GM21447 (cell line): ENCODE data around the gene LRP1.
A peak's percentile ranks its signal among the peaks of the same experiment; 100 is the strongest.

Experiments
- ATAC-seq: cut with Tn5 transposase; IDR thresholded peaks from one replicate; pipeline ENCODE4 v1.9.1; 2021; ENCODE audit not compliant: unreplicated experiment

The LRP1 gene

DNA sequence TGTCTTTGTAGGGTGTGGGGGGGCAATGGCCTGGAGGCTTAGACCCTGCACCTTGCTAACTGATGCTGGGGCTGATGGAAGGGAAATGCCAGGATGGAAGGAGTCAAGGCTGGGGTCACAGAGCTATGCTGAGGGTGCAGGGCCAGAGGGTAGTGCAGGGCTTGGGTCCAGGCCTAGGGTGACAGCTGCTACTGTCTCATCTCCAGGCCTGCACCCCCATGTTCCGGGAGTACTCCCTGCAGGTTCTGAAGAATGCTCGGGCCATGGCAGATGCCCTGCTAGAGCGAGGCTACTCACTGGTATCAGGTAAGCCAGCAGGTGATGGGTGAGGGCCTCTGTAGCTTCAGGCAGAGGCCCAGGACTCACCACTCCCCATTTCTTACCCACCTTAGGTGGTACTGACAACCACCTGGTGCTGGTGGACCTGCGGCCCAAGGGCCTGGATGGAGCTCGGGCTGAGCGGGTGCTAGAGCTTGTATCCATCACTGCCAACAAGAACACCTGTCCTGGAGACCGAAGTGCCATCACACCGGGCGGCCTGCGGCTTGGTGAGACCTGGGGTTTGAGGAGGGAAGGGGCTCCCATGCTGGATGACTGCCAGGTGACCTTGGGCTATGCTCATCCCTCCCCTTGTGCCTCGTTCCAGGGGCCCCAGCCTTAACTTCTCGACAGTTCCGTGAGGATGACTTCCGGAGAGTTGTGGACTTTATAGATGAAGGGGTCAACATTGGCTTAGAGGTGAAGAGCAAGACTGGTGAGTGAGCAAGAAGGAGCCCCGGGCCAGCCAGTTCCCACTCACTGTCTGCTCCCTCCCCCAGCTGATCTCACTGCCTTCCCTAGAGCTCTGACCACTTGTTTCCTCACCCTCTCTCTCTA lies 105.3 kb downstream of the LRP1 start:
- no peak for ATAC-seq

DNA sequence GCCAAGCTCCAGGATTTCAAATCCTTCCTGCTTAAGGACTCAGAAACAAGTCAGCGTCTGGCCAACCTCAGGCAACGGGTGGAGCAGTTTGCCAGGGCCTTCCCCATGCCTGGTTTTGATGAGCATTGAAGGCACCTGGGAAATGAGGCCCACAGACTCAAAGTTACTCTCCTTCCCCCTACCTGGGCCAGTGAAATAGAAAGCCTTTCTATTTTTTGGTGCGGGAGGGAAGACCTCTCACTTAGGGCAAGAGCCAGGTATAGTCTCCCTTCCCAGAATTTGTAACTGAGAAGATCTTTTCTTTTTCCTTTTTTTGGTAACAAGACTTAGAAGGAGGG lies 105.9 kb downstream of the LRP1 start:
- ATAC-seq, result no peak

DNA sequence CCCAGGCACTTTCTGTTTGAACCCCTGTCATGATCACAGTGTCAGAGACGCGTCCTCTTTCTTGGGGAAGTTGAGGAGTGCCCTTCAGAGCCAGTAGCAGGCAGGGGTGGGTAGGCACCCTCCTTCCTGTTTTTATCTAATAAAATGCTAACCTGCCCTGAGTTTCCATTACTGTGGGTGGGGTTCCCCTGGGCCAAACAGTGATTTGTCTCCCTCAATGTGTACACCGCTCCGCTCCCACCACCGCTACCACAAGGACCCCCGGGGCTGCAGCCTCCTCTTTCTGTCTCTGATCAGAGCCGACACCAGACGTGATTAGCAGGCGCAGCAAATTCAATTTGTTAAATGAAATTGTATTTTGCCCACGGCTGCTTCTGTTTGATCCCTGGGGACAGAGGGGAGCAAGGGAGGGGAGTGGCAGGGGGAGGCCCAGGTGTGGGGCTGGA lies 106.3 kb downstream of the LRP1 start:
- no peak for ATAC-seq

DNA sequence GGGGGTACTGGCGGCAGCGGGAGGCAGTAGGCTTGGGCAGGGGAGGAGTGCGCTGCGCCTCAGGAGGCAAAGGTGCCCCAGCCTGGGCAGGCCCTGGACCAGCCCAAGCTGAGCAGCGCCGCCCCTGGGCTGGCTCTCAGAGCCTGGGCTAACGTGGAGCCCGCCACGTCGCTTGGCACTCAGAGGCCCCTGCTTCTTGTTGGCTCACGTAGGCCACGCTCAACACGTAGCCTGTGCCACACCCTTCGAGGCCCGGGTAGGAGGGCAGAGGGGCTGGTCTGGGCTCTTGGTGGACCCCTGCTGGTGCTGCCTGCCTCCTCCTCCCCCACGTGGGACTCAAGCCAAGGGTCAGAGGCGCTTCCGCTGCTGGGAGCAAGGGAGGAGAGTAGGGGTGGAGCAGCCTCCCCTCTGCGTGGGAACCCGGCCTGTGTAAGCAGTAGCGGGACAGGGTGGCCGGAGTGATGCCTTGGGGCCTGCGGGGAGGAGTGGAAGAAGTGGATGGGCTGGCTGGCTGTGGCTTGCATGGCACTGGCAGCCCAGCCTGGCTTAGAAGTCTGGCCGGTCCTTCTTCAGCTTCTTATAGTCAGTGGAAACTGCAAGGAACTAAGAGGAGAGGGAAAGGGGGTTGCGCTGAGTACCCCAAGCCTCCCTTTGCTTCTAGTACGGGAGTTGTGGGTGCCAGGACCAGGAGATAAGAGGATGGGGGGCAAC lies 106.9 kb downstream of the LRP1 start:
- ATAC-seq, result no peak

DNA sequence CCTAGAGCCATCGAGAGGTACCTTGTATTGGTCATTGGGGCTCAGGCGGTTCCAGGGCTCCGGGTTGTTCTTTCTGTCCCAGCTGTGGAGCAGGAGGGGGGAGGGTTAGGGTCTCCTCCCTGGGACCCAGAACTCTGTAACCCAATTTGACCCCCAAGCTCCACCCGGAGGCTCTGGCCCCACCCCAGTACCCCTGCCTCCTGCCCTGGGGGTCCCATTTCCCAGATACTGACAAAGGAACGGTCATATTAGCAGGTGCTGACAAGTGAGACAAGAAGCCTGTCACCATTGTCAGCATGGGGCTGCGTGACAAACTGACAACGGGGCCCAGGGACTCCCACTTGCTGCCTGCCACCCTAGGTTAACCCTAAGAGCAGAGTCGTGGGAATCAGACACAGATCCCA lies 107.4 kb downstream of the LRP1 start:
- no peak for ATAC-seq

DNA sequence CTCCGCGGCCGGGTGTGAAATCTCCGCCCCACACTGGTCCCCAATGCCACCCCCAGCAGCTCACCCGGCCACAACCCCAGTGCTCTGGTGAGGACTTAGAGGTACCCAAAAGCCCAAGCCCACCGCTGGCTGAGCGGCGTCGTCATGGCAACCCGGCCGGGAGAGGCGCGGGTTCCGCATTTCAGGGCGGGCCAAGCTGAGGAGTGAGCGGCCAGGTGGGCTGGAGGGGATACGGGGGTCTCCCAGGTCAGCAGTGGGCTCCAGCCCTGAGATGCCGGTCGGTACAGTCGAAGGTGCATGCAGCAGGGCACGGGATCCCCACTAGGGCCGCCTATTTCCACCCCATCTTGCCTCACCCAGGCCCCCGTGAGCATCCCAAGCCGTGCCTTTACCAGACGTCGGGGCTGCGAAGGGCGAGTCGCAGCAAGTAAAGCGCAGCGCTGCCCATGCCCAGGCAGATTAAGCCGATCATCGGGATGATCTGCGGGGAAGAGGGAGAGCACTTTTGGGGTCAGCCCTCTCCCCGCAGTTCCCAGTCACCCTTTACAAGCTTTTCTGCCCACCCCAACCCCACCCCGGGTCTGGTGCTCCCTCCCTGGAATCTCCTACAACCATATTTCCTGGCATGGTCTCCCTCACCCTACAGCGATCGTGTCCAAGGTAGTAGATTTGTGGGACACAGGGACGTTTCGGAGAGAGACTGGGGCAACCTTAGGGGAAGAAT lies 108.1 kb downstream of the LRP1 start:
- no peak for ATAC-seq

DNA sequence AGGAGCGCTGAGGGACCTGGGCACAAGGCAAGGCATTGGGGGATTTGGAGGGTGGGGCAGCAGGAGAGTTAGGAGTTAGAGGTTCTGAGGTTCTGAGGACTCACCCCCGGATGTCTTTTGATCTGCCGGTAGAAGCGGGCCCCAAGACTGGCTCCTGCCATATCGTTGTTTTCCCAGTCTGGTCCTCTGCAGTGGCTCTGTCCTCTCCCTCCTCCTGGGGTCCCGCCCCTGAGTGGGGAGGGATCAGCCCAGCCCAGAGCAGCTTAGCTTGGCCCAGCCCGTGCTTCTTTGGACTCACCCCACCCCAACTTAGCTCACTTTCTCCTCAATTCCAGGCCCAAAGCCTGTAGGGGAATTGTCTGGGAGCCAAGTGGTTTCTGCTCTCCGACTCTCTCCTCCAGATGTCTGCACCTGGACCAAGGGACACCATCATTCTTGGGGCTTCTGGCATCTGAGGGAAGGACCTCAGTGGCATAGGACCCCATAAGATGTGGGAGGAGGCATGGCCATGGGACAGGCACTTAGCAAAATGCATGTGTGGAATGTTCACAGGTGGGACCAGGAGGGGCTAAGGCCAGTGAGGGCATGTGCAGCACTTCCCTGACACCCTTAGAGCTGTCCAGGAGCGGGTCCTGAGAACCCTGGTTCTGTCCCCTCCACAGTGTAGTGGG lies 108.8 kb downstream of the LRP1 start:
- no peak for ATAC-seq

DNA sequence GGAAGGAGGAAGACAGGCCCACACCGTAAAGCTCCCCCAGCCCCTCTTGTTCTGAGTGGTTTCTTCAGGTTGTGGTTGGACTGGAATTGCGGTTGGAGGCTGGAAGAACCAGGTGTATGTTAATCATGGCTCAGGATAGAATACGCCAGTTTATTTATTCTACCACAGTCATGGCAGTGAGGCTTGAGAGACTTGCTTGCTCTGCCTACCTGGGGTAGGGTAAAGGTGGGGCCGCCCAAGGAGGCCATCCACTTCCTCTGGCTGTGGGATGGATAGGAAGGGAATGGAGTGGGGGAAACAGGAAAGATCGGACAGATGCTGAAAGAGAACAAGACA lies 109.3 kb downstream of the LRP1 start:
- no peak for ATAC-seq

DNA sequence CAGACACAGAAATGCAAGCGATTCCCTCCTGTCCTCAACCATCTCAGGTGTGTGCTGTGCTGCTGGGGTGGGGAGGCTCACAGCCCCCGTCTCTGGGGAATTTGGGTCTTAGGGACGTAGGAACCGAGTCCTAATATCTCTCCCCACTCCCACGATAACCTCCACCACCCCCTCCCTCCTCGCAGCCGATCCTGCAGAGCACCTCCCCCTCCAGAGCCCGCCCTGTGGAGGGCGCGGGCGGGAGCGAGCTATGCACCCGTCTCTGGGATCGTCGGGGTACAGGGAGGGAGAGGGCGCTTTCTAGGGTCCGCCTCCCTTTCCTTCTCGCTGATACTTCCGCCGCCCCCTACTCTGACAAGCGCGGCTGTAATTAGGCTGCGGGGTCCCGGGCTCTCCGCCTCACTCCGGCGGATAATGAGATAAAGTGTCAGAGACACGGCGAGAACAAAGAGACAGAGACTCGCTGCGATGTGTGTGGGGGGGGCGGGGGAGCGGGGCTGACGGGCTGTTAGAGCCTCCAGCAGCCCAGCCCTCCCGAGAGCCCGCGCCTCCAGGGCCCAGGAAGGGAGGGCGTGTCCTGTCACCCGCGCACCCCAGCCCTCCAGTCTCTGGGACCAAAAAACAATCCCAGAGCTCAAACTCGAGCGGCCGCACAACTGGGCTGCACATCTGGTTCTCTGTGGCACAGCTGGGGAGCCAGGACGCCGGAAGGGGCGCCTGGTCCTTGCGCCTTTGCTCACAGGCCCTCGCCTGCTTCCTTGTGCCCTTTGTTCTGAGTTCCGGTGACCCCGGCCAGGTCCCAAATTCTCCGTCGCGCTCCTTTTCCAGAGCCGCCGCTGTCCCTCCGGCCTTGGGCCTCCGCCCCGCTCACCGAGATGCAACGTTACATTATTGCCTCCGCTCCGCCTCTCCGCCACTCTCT lies 109.9 kb downstream of the LRP1 start:
- ATAC-seq, result no peak

DNA sequence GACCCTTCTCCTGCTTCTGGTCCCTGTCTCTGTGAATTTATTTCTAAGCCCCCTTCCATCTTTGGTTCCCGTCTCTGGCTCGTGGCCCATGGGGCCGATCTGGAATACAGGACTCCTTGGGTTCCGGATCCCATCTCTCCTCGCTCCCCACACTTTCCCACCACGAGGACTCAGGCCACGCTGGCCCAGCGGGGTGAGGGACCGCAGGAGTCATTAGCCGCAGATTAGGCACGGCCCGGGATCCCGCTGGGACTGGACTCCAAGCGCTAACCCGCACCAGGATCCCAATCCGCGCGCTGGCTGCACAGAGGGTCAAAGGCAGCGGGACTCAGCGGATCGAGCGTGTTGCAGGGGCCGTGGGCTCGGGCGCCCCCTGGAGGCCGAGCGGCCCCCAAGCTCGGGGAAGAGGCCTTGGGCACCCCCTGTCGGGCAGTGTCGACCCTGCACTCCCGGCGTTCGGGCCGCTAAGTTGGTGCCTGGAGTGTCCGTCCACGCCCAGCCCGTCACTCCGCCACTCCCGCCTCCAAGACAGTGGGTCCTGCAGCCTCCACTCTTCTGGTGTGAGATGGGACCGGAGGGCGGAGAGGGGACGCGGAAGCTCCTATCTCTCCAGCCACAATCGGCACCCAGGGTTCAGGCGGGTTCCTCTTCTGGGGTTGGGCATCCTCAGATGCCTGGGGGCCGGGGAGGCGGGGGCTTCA lies 110.7 kb downstream of the LRP1 start:
- peak; percentile 45 for ATAC-seq

DNA sequence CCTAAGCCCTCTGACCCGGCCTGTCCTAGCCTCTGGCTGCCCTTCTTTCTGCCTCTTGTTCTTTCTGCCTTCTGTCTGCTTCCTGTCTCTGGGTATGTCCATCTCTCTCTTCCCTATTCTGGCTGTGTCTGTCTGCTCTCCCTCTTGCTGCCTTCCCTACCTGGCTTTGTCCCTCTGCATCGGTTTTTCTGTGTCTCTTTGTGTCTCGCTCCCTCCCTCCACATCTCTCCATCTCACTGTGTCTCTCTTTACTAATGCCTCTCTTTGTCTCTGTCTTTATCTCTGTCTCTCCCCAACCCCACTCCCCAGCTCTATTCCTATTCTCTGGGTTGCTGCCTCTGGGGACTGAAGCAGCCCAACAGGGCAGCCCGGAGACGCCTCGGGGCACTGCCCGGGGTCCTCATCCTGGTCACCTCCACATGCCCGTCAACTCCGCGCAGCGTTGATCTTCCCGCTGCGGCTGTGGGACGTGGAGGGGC lies 111.3 kb downstream of the LRP1 start:
- no peak for ATAC-seq

DNA sequence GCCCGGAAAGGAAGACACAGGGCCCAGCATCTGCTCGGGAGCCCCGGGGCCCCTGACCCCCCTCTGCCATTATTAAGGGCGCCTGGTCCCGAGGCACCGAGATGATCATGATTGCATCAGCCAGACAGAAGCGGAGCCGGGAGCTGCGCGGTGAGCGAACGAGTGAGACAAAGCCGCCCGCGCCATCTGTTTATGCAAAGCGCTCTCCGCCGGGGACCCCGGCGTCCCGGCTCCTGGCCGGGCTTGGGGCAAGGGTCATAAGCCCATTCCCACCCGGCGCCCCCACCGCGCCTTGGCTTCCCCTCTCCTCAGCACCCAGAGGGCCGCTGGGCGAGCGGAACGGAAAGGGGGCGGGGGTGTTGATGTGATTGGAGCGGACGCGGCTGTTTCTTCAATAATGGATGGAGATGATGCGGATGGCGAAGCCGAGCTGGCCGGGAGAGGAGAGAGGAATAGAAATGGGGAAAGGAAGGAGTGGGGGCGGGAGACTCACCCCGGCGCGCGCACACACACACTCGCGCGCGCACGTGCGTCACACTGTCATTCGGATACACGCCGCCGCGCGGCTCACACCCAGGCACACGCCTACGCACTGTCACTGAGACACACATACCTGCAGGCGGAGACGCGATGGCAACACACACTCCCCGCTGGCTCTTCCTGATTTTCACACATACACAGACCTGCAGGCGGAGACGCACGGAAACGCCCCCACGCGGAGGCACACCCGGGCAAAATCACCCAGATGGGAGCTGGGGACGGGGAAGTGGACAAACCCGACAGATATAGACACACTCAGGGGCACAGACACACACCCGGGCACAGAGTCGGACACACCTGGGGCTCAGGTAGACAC lies 112.0 kb downstream of the LRP1 start:
- ATAC-seq, result no peak

DNA sequence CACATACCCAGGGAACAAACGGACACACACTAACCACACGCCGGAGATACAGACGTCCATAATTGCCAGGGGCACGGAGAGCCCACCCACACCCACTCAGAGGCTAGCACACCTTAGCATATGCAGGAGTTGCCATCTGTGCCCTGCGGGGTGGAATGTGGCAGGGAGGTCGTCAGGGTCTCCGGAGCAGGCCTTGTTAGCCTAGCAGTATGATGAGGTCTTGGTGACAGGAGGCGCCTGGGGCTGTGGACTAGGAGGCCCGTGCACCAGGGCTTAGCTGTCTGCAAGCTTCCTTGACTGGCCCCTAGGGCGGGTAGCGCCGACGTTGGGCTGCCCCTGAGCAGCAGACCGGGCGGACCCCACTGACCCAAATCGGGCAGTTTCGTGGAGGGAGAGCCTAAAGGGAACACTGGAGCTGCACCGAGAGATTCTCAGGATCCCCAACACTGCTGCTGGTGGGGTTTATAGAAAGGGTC lies 112.7 kb downstream of the LRP1 start:
- no peak for ATAC-seq

DNA sequence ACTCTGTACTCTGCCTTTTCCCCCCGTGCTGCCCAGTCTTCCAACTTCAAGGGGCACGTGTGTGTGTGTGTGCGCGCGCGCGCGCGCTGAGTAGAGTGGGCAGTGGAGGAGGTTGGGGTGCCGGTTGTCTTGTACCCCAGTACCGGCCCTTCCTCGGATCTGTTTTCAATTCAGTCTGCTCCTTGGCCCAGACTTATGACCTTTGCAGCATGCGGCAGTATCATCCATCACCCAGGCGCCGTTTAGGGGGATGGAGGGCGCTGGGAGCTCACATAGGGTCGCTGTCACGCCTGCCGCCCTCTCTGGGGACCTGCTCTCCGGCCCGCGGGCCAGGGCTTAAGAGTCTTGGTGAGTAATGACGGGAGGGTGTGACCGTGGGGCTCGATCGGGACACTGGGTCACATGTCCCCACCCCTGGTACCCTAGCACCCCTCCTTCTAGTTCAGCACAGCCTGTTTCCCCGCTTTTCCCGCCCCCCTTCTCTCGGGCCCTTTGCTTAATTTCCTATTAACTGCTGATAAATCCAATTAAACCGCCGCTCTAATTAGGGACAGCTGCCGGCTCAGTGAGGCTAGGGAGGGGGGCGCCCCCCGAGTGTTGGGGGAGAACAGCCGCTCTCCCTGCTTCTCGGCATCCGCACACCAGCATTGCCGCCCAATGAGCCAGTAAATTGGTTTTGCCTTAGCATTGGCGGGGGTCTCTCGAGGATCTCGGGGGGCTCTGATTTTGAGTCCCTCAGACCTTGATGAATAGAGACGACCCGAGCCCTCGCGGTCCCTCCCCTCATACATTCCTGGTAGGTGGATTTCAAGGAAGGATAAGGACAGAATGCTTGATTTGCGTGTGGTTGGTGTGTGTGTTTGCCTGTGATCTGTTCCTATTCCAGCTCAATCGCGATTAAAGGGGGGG lies 113.4 kb downstream of the LRP1 start:
- no peak for ATAC-seq

DNA sequence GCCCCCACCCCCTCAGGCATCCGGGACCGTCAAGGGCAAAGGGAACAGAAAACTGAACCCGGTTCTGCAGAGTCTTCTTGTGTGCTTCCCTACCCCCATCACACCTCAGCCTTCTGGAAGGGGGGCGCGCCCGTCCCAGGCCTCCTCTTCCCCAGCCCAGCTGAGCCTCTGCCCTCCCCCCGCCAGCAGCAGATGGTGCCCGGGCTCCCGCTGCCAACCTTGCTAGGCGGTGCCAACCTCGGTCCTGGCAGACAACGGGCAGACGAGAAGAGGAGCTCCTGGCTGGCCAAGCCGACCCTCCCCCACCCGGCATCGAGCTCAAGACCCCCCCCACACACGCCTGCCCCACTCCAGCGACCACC lies 114.0 kb downstream of the LRP1 start:
- no peak for ATAC-seq

DNA sequence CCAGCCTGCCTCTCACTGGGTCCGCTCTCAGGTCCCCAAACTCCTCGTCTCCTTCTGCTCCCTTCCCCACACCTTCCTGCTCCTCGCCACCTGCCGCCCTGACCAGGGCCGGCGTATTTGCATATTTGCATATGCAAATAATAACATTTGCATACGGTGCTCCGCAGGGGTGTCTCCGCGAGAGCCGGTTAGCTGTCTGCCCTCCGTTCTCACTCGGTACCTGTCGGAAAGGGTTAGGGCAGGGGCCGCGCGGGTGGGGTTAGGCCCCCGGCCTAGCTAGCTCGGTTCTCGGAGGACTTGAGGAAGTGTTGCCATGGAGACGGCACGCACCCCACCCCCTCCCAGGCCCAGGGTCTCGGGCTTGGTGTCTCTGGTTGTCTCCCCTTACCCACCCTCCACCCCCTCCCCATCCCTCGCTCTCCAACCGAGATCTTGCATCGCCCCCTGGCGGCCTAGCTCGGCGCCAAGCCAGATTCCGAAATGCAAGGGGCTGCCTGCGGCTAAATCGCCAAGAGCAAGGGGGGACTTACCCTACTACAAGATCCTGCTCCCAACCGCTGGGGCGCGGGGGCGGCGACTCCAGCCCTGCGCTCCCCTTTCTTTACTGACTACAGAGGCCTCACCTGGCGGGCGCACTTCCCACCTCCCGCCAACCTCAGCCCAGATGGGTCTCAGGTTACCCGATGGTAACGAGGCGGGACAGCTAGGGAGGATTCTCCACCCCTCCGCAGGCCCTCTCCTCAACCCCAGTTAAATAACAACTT lies 114.6 kb downstream of the LRP1 start:
- ATAC-seq, result no peak
